Measurements from ENCODE around the gene ATP2C1.
"Not testable (repeated sequence)": the region's sequence is repeated elsewhere in the genome, so short reads cannot be mapped to it uniquely, and the experiment has no call there.

Gene ATP2C1

GRCh38 chr3:130850843-130851242, 43.0 kb upstream of the ATP2C1 start:
- no peaks in the 10 kb centered on the region for H3K27me3 Mint-ChIP-seq (ENCODE audit: low read depth, poor library complexity)
- H3K4me3 Mint-ChIP-seq, result no peak overlapping the region
- peaks cover 21% of the 10 kb centered on the region for H3K4me1 Mint-ChIP-seq
- no peaks in the 10 kb centered on the region for H3K9me3 Mint-ChIP-seq
- TF ChIP-seq CTCF (IDR thresholded peaks at IDR 0.05), result no peak
- no peaks in the 10 kb centered on the region for H3K36me3 Mint-ChIP-seq (ENCODE audit: low read depth)
- no peak overlapping the region for H3K27ac Mint-ChIP-seq
- DNase-seq, result no peak

DNA sequence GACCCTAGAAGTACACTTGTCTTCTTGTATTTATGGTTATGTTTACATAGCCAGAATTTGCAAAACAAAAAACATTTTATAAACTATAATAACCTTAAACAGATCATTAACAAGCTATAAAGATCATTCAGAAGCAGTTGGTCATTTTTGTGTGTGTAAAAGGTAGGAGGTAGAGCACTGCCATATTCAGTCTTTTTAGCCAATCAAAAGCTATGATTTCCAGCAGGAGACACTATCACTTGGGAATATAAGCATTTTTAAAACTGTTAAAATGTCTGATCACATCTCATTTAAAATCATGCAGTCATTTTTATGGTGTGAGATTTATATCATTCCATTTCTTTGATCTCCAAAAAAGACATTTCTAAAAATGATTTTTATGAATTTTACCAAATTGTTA, 42.6 kb upstream of the ATP2C1 start:
- no peak for DNase-seq
- peaks cover 21% of the 10 kb centered on the region for H3K4me1 Mint-ChIP-seq
- no peak overlapping the region for H3K27ac Mint-ChIP-seq
- H3K36me3 Mint-ChIP-seq (ENCODE audit: low read depth), result no peaks in the 10 kb centered on the region
- no peaks in the 10 kb centered on the region for H3K9me3 Mint-ChIP-seq
- no peaks in the 10 kb centered on the region for H3K27me3 Mint-ChIP-seq (ENCODE audit: low read depth, poor library complexity)
- no peak overlapping the region for H3K4me3 Mint-ChIP-seq
- TF ChIP-seq CTCF (IDR thresholded peaks at IDR 0.05), result no peak

- DNase-seq, result no peak
- Mint-ChIP-seq H3K4me1 (peaks cover 21% of the 10 kb centered on the region), H3K4me3 (no peak overlapping the region), H3K36me3 (ENCODE audit: low read depth) (no peaks in the 10 kb centered on the region), H3K27ac (no peak overlapping the region), H3K9me3 (no peaks in the 10 kb centered on the region), H3K27me3 (ENCODE audit: low read depth, poor library complexity) (peaks cover 2% of the 10 kb centered on the region)
- no peak for TF ChIP-seq CTCF (IDR thresholded peaks at IDR 0.05)
Measured at GRCh38 chr3:130853581-130853980, 40.3 kb upstream of the ATP2C1 start.

GRCh38 chr3:130854208-130854864, 39.5 kb upstream of the ATP2C1 start:
- no peak overlapping the region for H3K27ac Mint-ChIP-seq
- H3K4me1 Mint-ChIP-seq, result peaks cover 15% of the 10 kb centered on the region
- no peaks in the 10 kb centered on the region for H3K9me3 Mint-ChIP-seq
- no peaks in the 10 kb centered on the region for H3K36me3 Mint-ChIP-seq (ENCODE audit: low read depth)
- no peak for TF ChIP-seq CTCF (IDR thresholded peaks at IDR 0.05)
- no peak for DNase-seq
- H3K4me3 Mint-ChIP-seq, result no peak overlapping the region
- H3K27me3 Mint-ChIP-seq (ENCODE audit: low read depth, poor library complexity), result peaks cover 4% of the 10 kb centered on the region

DNA sequence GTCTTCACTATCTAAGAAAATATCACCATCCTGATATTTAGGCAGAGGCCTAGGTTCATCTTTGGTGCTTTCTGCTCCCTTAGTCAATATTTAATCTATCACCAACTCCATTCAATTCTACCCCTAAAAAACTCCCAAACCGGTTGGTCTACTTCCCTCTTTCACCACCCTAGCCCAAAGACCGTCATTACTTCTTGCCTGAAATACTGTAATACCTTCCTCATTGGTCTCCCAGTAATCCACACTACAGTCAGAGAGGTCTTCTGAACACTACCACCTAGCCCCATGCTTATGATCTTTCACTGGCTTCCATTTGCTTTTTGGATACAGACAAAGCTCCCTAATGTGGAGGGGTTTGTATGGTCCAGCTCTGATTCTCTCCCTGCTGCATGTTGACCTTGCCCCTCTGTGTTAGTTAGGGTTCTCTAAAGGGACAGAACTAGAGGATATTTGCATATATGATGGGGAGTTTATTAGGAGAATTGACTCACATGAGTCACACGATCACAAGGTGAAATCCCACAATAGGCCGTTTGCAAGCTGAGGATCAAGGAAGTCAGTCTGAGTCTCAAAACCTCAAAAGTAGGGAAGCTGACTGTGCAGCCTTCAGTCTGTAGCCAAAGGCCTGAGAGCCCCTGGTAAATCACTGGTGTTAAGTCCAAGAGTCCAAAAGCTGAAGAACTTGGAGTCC, 36.4 kb upstream of the ATP2C1 start:
- no peak overlapping the region for H3K27ac Mint-ChIP-seq
- H3K36me3 Mint-ChIP-seq (ENCODE audit: low read depth), result no peaks in the 10 kb centered on the region
- H3K9me3 Mint-ChIP-seq, result no peaks in the 10 kb centered on the region
- H3K27me3 Mint-ChIP-seq (ENCODE audit: low read depth, poor library complexity), result peaks cover 12% of the 10 kb centered on the region
- H3K4me3 Mint-ChIP-seq, result no peak overlapping the region
- H3K4me1 Mint-ChIP-seq, result no peaks in the 10 kb centered on the region
- TF ChIP-seq CTCF (IDR thresholded peaks at IDR 0.05), result no peak
- no peak for DNase-seq

DNA sequence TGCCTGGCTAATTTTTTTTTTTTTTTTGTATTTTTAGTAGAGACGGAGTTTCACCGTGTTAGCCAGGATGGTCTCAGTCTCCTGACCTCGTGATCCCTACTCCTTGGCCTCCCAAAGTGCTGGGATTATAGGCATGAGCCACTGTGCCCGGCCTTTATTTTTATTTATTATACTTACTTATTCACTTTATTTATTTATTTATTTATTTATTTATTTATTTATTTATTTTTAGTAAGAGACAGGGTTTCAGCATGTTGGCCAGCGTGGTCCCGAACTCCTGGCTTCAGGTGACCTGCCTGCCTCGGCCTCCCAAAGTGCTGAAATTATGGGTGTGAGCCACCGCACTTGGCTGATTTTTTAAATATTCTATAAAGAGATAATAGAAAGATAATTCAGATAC, 31.8 kb upstream of the ATP2C1 start:
- H3K27ac Mint-ChIP-seq; H3K4me1 Mint-ChIP-seq; H3K36me3 Mint-ChIP-seq (ENCODE audit: low read depth); DNase-seq; H3K4me3 Mint-ChIP-seq: not testable (repeated sequence)
- Mint-ChIP-seq H3K9me3 (peaks cover 15% of the 10 kb centered on the region), H3K27me3 (ENCODE audit: low read depth, poor library complexity) (peaks cover 16% of the 10 kb centered on the region)

Measured in nephron progenitor cell (in vitro differentiated cells).